ENCODE data around the gene PTPRH.
A peak's percentile ranks its signal among the peaks of the same experiment; 100 is the strongest.
"Not testable (repeated sequence)": the region's sequence is repeated elsewhere in the genome, so short reads cannot be mapped to it uniquely, and the experiment has no call there.

Gene PTPRH

GRCh38 chr19:55179606-55180484, 29.5 kb downstream of the PTPRH start, which contains the start of gene SYT5:
Gene SYT5, minus strand, starts transcription at chr19:55180289. Its CDS starts 1,248 bp downstream, at chr19:55179041.
- DNase-seq (ENCODE audit: low read depth in 2 of 2), result no peak

GRCh38 chr19:55178781-55179599, 30.3 kb downstream of the PTPRH start:
- DNase-seq (ENCODE audit: low read depth in 2 of 2), result peak; percentile 82 to 88

GRCh38 chr19:55176076-55176475, 33.2 kb downstream of the PTPRH start:
- no peak for DNase-seq (ENCODE audit: low read depth in 2 of 2)

GRCh38 chr19:55175117-55175867, 34.0 kb downstream of the PTPRH start:
- DNase-seq (ENCODE audit: low read depth in 2 of 2), result no peak

GRCh38 chr19:55174425-55175116, 34.7 kb downstream of the PTPRH start:
- no peak for DNase-seq (ENCODE audit: low read depth in 2 of 2)

GRCh38 chr19:55173714-55174409, 35.4 kb downstream of the PTPRH start:
- DNase-seq (ENCODE audit: low read depth in 2 of 2), result no peak

GRCh38 chr19:55173186-55173713, 36.1 kb downstream of the PTPRH start:
- DNase-seq (ENCODE audit: low read depth in 2 of 2), result no peak

- DNase-seq (ENCODE audit: low read depth in 2 of 2), result no peak
These were observed 36.6 kb downstream of the PTPRH start for GRCh38 chr19:55172741-55173140.

GRCh38 chr19:55172318-55172717, 37.0 kb downstream of the PTPRH start:
- not testable (repeated sequence) for DNase-seq (ENCODE audit: low read depth in 2 of 2)

GRCh38 chr19:55171440-55171839, 37.9 kb downstream of the PTPRH start:
- DNase-seq (ENCODE audit: low read depth in 2 of 2), result no peak

GRCh38 chr19:55169136-55169535, 40.2 kb downstream of the PTPRH start:
- no peak for DNase-seq (ENCODE audit: low read depth in 2 of 2)

GRCh38 chr19:55166530-55167268, 42.6 kb downstream of the PTPRH start, which contains the start of gene DNAAF3:
Gene DNAAF3, minus strand, starts transcription at chr19:55166613. Its CDS starts 200 bp downstream, at chr19:55166413.
- DNase-seq (ENCODE audit: low read depth in 2 of 2), result peak; percentile 27 to 38

GRCh38 chr19:55165952-55166529, 43.3 kb downstream of the PTPRH start:
- DNase-seq (ENCODE audit: low read depth in 2 of 2), result no peak

GRCh38 chr19:55161571-55162322, 47.6 kb downstream of the PTPRH start:
- DNase-seq (ENCODE audit: low read depth in 2 of 2), result no peak

GRCh38 chr19:55160986-55161365, 48.3 kb downstream of the PTPRH start:
- no peak for DNase-seq (ENCODE audit: low read depth in 2 of 2)

- peak; percentile 73 for DNase-seq (ENCODE audit: low read depth in 2 of 2)
These were observed 48.9 kb downstream of the PTPRH start for GRCh38 chr19:55160128-55160985.
